Neural cell (in vitro differentiated cells): ENCODE results near the gene NUP98.

ENCODE experiments used
- CTCF ChIP-seq: fragments of 450-650 bp; IDR thresholded peaks from 2 replicates; pipeline ENCODE4 v1.5.1; 2014; ENCODE audit warnings: antibody characterized with exemption, mild to moderate bottlenecking, moderate library complexity; ENCODE audit not compliant: poor library complexity, severe bottlenecking
- EP300 ChIP-seq: fragments of 450-650 bp; conservative IDR thresholded peaks from 2 replicates; pipeline ENCODE4 v1.6.1; 2014; ENCODE audit warnings: antibody characterized with exemption, mild to moderate bottlenecking, moderate library complexity; ENCODE audit not compliant: poor library complexity, severe bottlenecking
- EZH2 ChIP-seq: fragments of 200-600, 300-800 bp; shearing (Covaris generic), sonication (generic); IDR thresholded peaks from 2 replicates; pipeline ENCODE4 v1.6.1; 2014; ENCODE audit warnings: antibody characterized with exemption, low read length, borderline replicate concordance, mild to moderate bottlenecking; ENCODE audit not compliant: insufficient read depth, poor library complexity, severe bottlenecking
- POLR2AphosphoS5 ChIP-seq: IDR thresholded peaks from 2 replicates; pipeline ENCODE4 v1.6.1; 2012
- TAF1 ChIP-seq: IDR thresholded peaks from 2 replicates; pipeline ENCODE4 v1.6.1; 2012; ENCODE audit warnings: low read depth

- TF ChIP-seq EZH2: no peak
- TF ChIP-seq CTCF: no peak
- TF ChIP-seq EP300: no peak
- TF ChIP-seq TAF1: no peak
- TF ChIP-seq POLR2AphosphoS5: no peak
Observed at GRCh38 chr11:3845246-3845645, 47.9 kb upstream of the NUP98 start.
